Measurements from ENCODE around the gene EMC8.

DNA sequence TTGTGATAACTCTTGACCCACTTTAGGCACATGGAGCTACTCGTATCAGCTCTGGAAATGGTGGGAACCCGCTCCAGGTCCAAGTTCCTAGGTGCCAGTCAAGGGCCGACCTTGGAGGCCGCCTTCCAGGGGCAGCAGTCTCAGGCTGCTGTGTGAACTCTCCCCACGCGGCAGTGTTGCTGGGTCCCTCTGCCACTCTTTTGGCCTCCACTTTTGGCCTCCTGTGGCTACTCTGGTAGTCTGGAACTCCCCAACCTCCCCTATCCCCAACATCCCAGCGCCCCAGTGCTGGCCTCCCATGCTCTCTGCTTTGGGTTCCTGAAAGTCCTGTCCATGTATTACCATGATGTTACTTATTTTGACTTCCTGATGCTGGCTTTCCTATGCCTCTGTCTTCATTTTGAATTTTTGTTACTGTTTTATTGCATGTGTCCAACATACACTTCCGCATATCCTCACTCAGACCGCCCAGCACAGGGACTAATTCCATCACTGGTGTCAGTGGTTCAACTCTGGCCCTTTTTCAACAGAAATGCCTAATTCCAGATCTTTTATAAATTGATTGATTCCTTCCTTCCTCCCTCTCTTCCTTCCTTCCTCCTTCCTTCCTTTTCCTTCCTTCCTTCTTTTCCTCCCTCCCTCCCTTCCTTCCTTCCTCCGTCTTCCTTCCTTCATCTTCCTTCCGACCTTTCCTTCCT is 44.3 kb upstream of the EMC8 start:
- TF ChIP-seq, protein P1, sequence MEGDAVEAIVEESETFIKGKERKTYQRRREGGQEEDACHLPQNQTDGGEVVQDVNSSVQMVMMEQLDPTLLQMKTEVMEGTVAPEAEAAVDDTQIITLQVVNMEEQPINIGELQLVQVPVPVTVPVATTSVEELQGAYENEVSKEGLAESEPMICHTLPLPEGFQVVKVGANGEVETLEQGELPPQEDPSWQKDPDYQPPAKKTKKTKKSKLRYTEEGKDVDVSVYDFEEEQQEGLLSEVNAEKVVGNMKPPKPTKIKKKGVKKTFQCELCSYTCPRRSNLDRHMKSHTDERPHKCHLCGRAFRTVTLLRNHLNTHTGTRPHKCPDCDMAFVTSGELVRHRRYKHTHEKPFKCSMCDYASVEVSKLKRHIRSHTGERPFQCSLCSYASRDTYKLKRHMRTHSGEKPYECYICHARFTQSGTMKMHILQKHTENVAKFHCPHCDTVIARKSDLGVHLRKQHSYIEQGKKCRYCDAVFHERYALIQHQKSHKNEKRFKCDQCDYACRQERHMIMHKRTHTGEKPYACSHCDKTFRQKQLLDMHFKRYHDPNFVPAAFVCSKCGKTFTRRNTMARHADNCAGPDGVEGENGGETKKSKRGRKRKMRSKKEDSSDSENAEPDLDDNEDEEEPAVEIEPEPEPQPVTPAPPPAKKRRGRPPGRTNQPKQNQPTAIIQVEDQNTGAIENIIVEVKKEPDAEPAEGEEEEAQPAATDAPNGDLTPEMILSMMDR (IDR thresholded peaks at IDR 0.05; ENCODE audit: low read depth, low read length, missing input control) = no peak
- TF ChIP-seq, protein P2, sequence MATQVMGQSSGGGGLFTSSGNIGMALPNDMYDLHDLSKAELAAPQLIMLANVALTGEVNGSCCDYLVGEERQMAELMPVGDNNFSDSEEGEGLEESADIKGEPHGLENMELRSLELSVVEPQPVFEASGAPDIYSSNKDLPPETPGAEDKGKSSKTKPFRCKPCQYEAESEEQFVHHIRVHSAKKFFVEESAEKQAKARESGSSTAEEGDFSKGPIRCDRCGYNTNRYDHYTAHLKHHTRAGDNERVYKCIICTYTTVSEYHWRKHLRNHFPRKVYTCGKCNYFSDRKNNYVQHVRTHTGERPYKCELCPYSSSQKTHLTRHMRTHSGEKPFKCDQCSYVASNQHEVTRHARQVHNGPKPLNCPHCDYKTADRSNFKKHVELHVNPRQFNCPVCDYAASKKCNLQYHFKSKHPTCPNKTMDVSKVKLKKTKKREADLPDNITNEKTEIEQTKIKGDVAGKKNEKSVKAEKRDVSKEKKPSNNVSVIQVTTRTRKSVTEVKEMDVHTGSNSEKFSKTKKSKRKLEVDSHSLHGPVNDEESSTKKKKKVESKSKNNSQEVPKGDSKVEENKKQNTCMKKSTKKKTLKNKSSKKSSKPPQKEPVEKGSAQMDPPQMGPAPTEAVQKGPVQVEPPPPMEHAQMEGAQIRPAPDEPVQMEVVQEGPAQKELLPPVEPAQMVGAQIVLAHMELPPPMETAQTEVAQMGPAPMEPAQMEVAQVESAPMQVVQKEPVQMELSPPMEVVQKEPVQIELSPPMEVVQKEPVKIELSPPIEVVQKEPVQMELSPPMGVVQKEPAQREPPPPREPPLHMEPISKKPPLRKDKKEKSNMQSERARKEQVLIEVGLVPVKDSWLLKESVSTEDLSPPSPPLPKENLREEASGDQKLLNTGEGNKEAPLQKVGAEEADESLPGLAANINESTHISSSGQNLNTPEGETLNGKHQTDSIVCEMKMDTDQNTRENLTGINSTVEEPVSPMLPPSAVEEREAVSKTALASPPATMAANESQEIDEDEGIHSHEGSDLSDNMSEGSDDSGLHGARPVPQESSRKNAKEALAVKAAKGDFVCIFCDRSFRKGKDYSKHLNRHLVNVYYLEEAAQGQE (IDR thresholded peaks at IDR 0.05) = no peak
- TF ChIP-seq TAF1 (conservative IDR thresholded peaks at IDR 0.05) = no peak
- TF ChIP-seq FOXA1 (IDR thresholded peaks at IDR 0.05) = no peak
- TF ChIP-seq JUND (IDR thresholded peaks at IDR 0.05) = no peak
- TF ChIP-seq, protein P3, sequence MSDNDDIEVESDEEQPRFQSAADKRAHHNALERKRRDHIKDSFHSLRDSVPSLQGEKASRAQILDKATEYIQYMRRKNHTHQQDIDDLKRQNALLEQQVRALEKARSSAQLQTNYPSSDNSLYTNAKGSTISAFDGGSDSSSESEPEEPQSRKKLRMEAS (IDR thresholded peaks at IDR 0.05) = no peak
- TF ChIP-seq, protein P4, sequence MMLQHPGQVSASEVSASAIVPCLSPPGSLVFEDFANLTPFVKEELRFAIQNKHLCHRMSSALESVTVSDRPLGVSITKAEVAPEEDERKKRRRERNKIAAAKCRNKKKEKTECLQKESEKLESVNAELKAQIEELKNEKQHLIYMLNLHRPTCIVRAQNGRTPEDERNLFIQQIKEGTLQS (IDR thresholded peaks at IDR 0.05) = no peak
- no peak for TF ChIP-seq HNF4A (conservative IDR thresholded peaks at IDR 0.05)
- no peak for TF ChIP-seq RXRA (IDR thresholded peaks at IDR 0.05)
- no peak for TF ChIP-seq SP1 (IDR thresholded peaks at IDR 0.05)
- no peak for TF ChIP-seq RAD21 (IDR thresholded peaks at IDR 0.05)

Measured in liver (tissue), 3 donors.